Brain pericyte (primary cell): ENCODE results near the gene C9orf40.

Source experiments
- DNase-seq: peaks from one replicate; pipeline ENCODE4 v3.0.0-alpha.2; 2012; ENCODE audit warnings: low read depth, low spot score

The C9orf40 gene

GRCh38 chr9:74940600-74940999, 12.1 kb downstream of the C9orf40 start:
- DNase-seq, result no peak

- DNase-seq, result no peak
Observed at GRCh38 chr9:74935008-74935407, 17.7 kb downstream of the C9orf40 start.

DNA sequence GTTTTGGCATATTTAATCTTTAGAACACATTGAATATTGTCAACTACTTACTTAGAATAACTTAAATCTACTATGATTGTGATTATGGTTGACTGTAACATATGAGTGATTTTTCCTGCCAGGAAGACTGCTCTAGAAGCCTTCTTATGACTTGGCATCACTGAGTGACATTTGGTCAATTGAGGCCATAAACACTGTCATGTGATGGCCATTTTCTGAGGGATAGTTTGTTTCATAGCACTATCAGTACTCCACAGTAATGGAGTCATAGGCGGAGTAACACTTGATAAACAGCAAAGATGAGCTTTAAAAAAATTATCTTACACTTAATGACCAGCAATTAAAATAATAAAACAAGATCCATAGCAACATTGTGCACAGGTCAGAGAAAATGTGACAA, 31.0 kb downstream of the C9orf40 start:
- no peak for DNase-seq

DNA sequence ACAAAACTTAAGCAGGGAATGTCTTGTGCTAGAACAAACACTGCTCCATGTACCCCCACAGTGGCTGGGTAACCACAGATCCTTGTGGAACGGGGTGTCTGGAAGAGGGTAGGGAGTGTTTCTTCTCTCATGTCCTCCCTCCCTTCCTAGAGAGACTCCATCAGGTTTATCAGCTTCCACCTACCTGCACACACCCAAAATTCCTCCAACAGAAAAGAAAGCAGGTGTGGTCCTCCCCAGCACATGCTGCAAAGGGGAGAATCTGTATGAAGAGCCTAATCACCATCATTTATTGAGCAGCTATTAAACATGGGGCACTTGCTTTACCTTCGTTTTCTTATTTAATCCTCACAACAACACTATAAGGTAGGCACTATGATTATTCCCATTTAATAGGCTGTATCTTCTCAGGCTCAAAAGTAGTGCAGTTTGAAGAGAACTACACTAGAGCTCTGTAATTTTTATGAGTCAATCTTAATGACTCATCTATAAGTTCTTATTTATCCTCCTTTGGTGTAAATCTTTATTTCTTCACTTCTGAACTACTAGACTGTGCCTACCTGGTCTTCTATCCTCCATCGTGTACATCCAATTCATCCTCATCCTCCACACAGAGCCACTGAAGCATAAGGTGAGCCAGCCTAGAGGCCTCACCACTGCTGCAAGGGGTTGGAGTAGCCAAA, 31.6 kb downstream of the C9orf40 start:
- DNase-seq, result no peak

GRCh38 chr9:74910036-74910435, 42.7 kb downstream of the C9orf40 start:
- no peak for DNase-seq

DNA sequence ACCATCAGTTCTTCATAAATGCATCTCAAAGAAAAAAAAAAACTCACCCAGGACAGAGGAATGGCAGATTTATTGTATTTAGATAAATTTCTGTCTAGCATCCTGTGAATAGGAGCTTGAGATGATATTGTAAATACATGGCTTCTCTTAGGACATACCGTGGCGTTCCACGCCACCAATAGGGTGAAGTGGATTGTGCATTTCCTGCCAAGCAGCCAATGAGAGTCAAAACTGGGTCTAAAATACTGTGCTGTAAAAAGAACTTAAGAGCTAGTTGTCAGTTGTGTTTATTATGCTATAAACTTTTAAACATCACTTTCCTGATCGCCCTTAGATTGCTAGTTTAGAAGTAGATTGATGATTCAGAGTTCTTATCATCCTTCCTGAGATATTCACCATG, 44.0 kb downstream of the C9orf40 start:
- DNase-seq, result no peak

DNA sequence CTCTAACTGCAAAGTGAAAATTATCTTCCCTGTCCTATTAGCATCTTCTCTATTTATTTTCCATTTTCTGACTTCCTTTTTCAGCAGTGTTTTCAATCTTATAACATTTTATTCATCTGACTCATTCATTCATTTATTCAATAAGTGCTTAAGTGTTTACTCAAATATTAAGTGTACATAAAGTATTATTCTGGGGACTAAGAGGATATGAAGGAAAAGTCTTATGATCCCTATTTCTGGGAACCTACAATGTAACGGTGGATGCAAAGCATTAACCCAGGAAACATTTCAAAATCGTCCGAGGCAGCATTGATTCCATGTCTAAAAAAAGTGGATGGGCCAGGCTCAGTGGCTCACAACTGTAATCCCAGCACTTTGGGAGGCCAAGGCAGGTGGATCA, 45.6 kb downstream of the C9orf40 start:
- DNase-seq, result no peak

DNA sequence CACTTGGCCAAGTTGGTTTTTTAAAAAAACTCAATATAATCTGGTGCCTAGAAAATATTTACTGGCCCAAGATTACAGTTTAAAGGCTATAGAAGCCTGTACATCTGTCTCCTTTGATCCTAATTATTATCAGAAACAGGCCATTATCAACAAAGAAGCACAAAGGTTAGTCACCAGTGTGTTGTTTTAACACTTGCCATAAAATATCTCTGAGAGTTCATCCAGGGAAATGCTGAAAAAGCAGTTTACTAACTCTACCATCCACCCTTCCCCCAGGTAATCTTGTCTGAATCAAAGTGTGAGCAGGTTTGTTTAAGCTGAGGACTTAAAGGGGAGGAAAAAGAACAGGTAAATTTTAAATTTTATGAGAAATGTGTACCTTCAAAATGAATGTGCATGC, 51.7 kb downstream of the C9orf40 start:
- no peak for DNase-seq
